ENCODE measurements around the gene NOL4L. TPM values are rescaled to one million over a fixed set of nuclear protein-coding genes. Genes with fewer than 3 reads are reported as not detected.

The NOL4L gene
- total RNA-seq, 1 donor from 2014 or later = 18.0 TPM

GRCh38 chr20:32464401-32465091, 120.6 kb downstream of the NOL4L start:
- H3K27me3 Mint-ChIP-seq = no peaks in the 10 kb centered on the region
- H3K4me1 Mint-ChIP-seq = no peaks in the 10 kb centered on the region
- H3K27ac Mint-ChIP-seq = no peak overlapping the region
- DNase-seq = no peak
- no peaks in the 10 kb centered on the region for H3K36me3 Mint-ChIP-seq (ENCODE audit: low read depth)
- no peaks in the 10 kb centered on the region for H3K9me3 Mint-ChIP-seq
- intact Hi-C loops (cut with micrococcal nuclease) = no loop called here
- H3K4me3 Mint-ChIP-seq = no peak overlapping the region

GRCh38 chr20:32463642-32464400, 121.3 kb downstream of the NOL4L start:
- Mint-ChIP-seq H3K4me3 (no peak overlapping the region), H3K9me3 (no peaks in the 10 kb centered on the region), H3K27ac (no peak overlapping the region), H3K4me1 (no peaks in the 10 kb centered on the region), H3K27me3 (no peaks in the 10 kb centered on the region), H3K36me3 (ENCODE audit: low read depth) (no peaks in the 10 kb centered on the region)
- DNase-seq = no peak
- intact Hi-C loops (cut with micrococcal nuclease) = no loop called here

GRCh38 chr20:32462900-32463641, 122.1 kb downstream of the NOL4L start:
- Mint-ChIP-seq H3K4me1 (no peaks in the 10 kb centered on the region), H3K36me3 (ENCODE audit: low read depth) (no peaks in the 10 kb centered on the region), H3K4me3 (no peak overlapping the region), H3K9me3 (no peaks in the 10 kb centered on the region), H3K27ac (no peak overlapping the region), H3K27me3 (no peaks in the 10 kb centered on the region)
- DNase-seq = no peak
- intact Hi-C loops (cut with micrococcal nuclease) = no loop called here

- Mint-ChIP-seq H3K4me1 (no peaks in the 10 kb centered on the region), H3K27me3 (no peaks in the 10 kb centered on the region), H3K9me3 (no peaks in the 10 kb centered on the region), H3K36me3 (ENCODE audit: low read depth) (no peaks in the 10 kb centered on the region), H3K27ac (no peak overlapping the region), H3K4me3 (no peak overlapping the region)
- no peak for DNase-seq
- intact Hi-C loops (cut with micrococcal nuclease) = no loop called here
These were observed 123.1 kb downstream of the NOL4L start for GRCh38 chr20:32461836-32462600.

GRCh38 chr20:32460683-32461320, 124.3 kb downstream of the NOL4L start:
- Mint-ChIP-seq H3K27me3 (no peaks in the 10 kb centered on the region), H3K27ac (no peak overlapping the region), H3K36me3 (ENCODE audit: low read depth) (no peaks in the 10 kb centered on the region), H3K9me3 (no peaks in the 10 kb centered on the region), H3K4me1 (no peaks in the 10 kb centered on the region), H3K4me3 (no peak overlapping the region)
- intact Hi-C loops (cut with micrococcal nuclease) = no loop called here
- DNase-seq = no peak

- Mint-ChIP-seq H3K27ac (no peak overlapping the region), H3K4me1 (no peaks in the 10 kb centered on the region), H3K9me3 (no peaks in the 10 kb centered on the region), H3K27me3 (no peaks in the 10 kb centered on the region), H3K36me3 (ENCODE audit: low read depth) (no peaks in the 10 kb centered on the region), H3K4me3 (no peak overlapping the region)
- intact Hi-C loops (cut with micrococcal nuclease) = no loop called here
- no peak for DNase-seq
These were observed 124.9 kb downstream of the NOL4L start for GRCh38 chr20:32460231-32460630.

- intact Hi-C loops (cut with micrococcal nuclease) = no loop called here
- no peaks in the 10 kb centered on the region for H3K27me3 Mint-ChIP-seq
- H3K27ac Mint-ChIP-seq = no peak overlapping the region
- H3K4me3 Mint-ChIP-seq = no peak overlapping the region
- no peaks in the 10 kb centered on the region for H3K36me3 Mint-ChIP-seq (ENCODE audit: low read depth)
- no peaks in the 10 kb centered on the region for H3K9me3 Mint-ChIP-seq
- DNase-seq = no peak
- H3K4me1 Mint-ChIP-seq = no peaks in the 10 kb centered on the region
These were observed 126.3 kb downstream of the NOL4L start for GRCh38 chr20:32458837-32459220.

- Mint-ChIP-seq H3K27me3 (no peaks in the 10 kb centered on the region), H3K36me3 (ENCODE audit: low read depth) (peaks cover 2% of the 10 kb centered on the region), H3K9me3 (no peaks in the 10 kb centered on the region), H3K4me1 (no peaks in the 10 kb centered on the region), H3K4me3 (no peak overlapping the region), H3K27ac (no peak overlapping the region)
- intact Hi-C loops (cut with micrococcal nuclease) = no loop called here
- no peak for DNase-seq
These were observed 126.9 kb downstream of the NOL4L start for GRCh38 chr20:32458061-32458836.

GRCh38 chr20:32457479-32457986, 127.6 kb downstream of the NOL4L start:
- H3K9me3 Mint-ChIP-seq = no peaks in the 10 kb centered on the region
- H3K4me1 Mint-ChIP-seq = peaks cover 2% of the 10 kb centered on the region
- DNase-seq = no peak
- no peaks in the 10 kb centered on the region for H3K27me3 Mint-ChIP-seq
- intact Hi-C loops (cut with micrococcal nuclease) = no loop called here
- H3K36me3 Mint-ChIP-seq (ENCODE audit: low read depth) = peaks cover 6% of the 10 kb centered on the region
- no peak overlapping the region for H3K27ac Mint-ChIP-seq
- no peak overlapping the region for H3K4me3 Mint-ChIP-seq

- Mint-ChIP-seq H3K36me3 (ENCODE audit: low read depth) (peaks cover 6% of the 10 kb centered on the region), H3K4me1 (peaks cover 2% of the 10 kb centered on the region), H3K27me3 (no peaks in the 10 kb centered on the region), H3K9me3 (no peaks in the 10 kb centered on the region), H3K4me3 (no peak overlapping the region), H3K27ac (no peak overlapping the region)
- DNase-seq = peak; percentile 64
- intact Hi-C loops (cut with micrococcal nuclease) = no loop called here
These were observed 128.2 kb downstream of the NOL4L start for GRCh38 chr20:32456869-32457478.

- no peaks in the 10 kb centered on the region for H3K27me3 Mint-ChIP-seq
- H3K4me1 Mint-ChIP-seq = peaks cover 2% of the 10 kb centered on the region
- H3K27ac Mint-ChIP-seq = no peak overlapping the region
- no peak overlapping the region for H3K4me3 Mint-ChIP-seq
- H3K36me3 Mint-ChIP-seq (ENCODE audit: low read depth) = peaks cover 6% of the 10 kb centered on the region
- no peak for DNase-seq
- intact Hi-C loops (cut with micrococcal nuclease) = no loop called here
- no peaks in the 10 kb centered on the region for H3K9me3 Mint-ChIP-seq
These were observed 129.0 kb downstream of the NOL4L start for GRCh38 chr20:32455901-32456701.

Measured in activated CD4-positive, alpha-beta T cell treated with anti-CD3 and anti-CD28 coated beads, Interleukin-2, amount 10 ng/mL, durations not matched to agents 24 days and 14 days (primary cell).